MM.1S (cell line): ENCODE measurements around the gene PRF1.

Experiments
- DNase-seq: peaks from one replicate; pipeline ENCODE4 v3.0.0-alpha.2; 2015
- H2AFZ ChIP-seq: fragments of 300-600 bp; sonication (generic); 2 replicates; pipeline ENCODE4 v1.6.0; 2016; ENCODE audit warnings: antibody characterized with exemption, low read length
- H3F3A ChIP-seq: fragments of 300-600 bp; sonication (generic); 2 replicates; pipeline ENCODE4 v1.6.1; 2016; ENCODE audit warnings: mild to moderate bottlenecking, antibody characterized with exemption, low read length, moderate library complexity, mixed read lengths; ENCODE audit not compliant: insufficient read depth
- H3K27ac ChIP-seq: fragments of 300-600 bp; sonication (generic); 2 replicates; pipeline ENCODE4 v1.5.1; 2016; ENCODE audit warnings: mild to moderate bottlenecking, low read length
- H3K27me3 ChIP-seq: fragments of 300-600 bp; sonication (generic); replicated peaks from 2 replicates; pipeline ENCODE4 v1.6.0; 2016; ENCODE audit warnings: low read length; ENCODE audit not compliant: insufficient read depth
- H3K36me3 ChIP-seq: fragments of 300-600 bp; sonication (generic); replicated peaks from 2 replicates; pipeline ENCODE4 v1.6.1; 2016; ENCODE audit warnings: mild to moderate bottlenecking, low read length, mixed read lengths; ENCODE audit not compliant: insufficient read depth
- H3K4me1 ChIP-seq: fragments of 300-600 bp; sonication (generic); 2 replicates; pipeline ENCODE4 v1.6.1; 2016; ENCODE audit warnings: low read length, mixed read lengths
- H3K4me2 ChIP-seq: fragments of 300-600 bp; sonication (generic); 2 replicates; pipeline ENCODE4 v1.6.0; 2016; ENCODE audit warnings: low read depth, low read length
- H3K4me3 ChIP-seq: fragments of 300-600 bp; sonication (generic); 2 replicates; pipeline ENCODE4 v1.5.1; 2016; ENCODE audit warnings: low read length, mixed read lengths
- H3K79me2 ChIP-seq: fragments of 300-600 bp; sonication (generic); 2 replicates; pipeline ENCODE4 v1.6.1; 2016; ENCODE audit warnings: mixed run types, low read length, mixed read lengths
- H3K9ac ChIP-seq: fragments of 300-600 bp; sonication (generic); 2 replicates; pipeline ENCODE4 v1.6.1; 2016; ENCODE audit warnings: low read length, mixed read lengths
- H3K9me2 ChIP-seq: fragments of 300-600 bp; sonication (generic); replicated peaks from 2 replicates; pipeline ENCODE4 v1.6.1; 2016; ENCODE audit warnings: mild to moderate bottlenecking, low read length, mixed read lengths; ENCODE audit not compliant: insufficient read depth
- H3K9me3 ChIP-seq: fragments of 300-600 bp; sonication (generic); replicated peaks from 2 replicates; pipeline ENCODE4 v1.6.1; 2016; ENCODE audit warnings: mild to moderate bottlenecking, low read length, mixed read lengths; ENCODE audit not compliant: insufficient read depth
- H4K20me1 ChIP-seq: fragments of 300-600 bp; sonication (generic); 2 replicates; pipeline ENCODE4 v1.6.1; 2016; ENCODE audit warnings: mild to moderate bottlenecking, low read length, moderate library complexity, mixed read lengths; ENCODE audit not compliant: insufficient read depth
- EZH2 ChIP-seq: fragments of 300-600 bp; sonication (generic); optimal IDR thresholded peaks from 2 replicates; pipeline ENCODE3; 2017; ENCODE audit warnings: low read depth, mild to moderate bottlenecking, antibody characterized with exemption, low read length, mixed read lengths
- EZH2phosphoT487 ChIP-seq: fragments of 300-600 bp; sonication (generic); IDR thresholded peaks from 2 replicates; pipeline ENCODE4 v1.6.1; 2018; ENCODE audit warnings: antibody characterized with exemption, low read length
- TF ChIP-seq, protein P1 (sequence below): fragments of 300-600 bp; sonication (generic); IDR thresholded peaks from 2 replicates; pipeline ENCODE4 v1.5.1; 2016; ENCODE audit warnings: antibody characterized with exemption, low read length, mixed read lengths

The PRF1 gene

DNA sequence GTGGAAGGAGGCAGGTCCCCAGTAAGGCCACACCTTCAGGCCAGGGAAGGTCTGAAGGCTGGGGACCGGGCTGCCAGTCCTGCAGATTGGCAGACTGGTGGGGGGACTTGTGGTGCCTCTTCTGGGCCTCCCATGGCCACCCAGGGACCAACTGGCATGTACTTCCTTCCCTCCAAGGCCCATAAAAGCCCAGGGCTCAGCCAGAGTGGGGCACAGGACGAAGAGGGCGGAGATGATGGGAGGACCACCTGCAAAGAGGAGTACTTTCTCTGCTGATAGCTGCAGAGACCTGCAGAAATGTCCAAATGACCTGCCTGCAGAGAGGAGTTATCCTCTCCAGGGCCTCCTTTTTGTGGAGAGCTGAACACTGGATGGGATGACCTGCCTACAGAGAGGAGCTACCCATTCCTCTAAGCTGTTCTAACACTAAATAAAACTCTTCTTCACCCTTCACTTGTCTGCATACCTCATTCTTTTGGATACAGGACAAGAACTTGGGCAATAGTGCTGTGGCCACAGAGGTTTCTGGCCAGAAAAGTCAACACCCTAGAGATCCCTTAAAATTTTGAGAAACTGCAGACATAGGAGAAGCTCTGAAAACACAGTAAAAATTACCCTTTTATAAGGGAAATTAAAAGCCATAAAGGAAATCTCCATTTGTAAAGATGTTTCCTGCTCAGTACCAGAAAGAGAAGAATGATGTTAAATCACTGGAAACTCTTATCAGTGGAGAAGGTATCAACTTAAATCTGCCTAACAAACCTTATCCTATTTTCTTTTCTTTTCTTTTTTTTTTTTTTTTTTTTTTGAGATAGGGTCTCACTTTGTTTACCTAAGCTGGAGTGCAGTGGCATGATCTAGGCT, 20.7 kb upstream of the PRF1 start:
- Histone ChIP-seq H3K27ac (no peak overlapping the region), H3K36me3 (no peaks in the 10 kb centered on the region)
- no peak for DNase-seq

DNA sequence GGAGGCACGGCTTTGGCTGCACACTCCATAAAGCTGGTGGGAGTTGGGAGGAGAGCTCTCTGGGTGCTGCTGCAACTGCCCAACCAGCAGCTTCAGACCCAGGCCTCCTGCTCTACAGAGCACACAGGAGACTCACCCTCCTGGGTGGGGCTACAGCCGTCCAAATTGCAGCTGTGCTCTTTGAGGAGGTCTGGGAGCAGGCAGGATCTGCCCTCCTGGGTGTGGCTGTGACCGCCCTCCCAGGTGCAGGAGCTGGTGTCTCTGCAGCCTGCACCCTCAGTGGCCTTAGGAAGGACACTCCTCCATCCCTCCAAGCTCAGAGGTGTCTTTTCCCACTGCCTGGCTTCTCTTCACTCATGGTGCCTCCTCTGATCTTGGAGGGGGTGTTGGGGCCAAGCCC, 20.0 kb upstream of the PRF1 start:
- Histone ChIP-seq H3K9me3 (no peaks in the 10 kb centered on the region), H3K4me3 (no peak overlapping the region), H3K4me2 (no peak overlapping the region), H3K9me2 (no peaks in the 10 kb centered on the region), H3K36me3 (no peaks in the 10 kb centered on the region), H3K9ac (no peak overlapping the region), H3K4me1 (no peaks in the 10 kb centered on the region), H4K20me1 (no peaks in the 10 kb centered on the region), H2AFZ (no peak overlapping the region), H3K79me2 (no peaks in the 10 kb centered on the region), H3K27ac (no peak overlapping the region), H3F3A (no peaks in the 10 kb centered on the region), H3K27me3 (no peaks in the 10 kb centered on the region)
- no peak for DNase-seq
- TF ChIP-seq EZH2phosphoT487 (no peak), EZH2 (no peak)
- TF ChIP-seq, protein P1, sequence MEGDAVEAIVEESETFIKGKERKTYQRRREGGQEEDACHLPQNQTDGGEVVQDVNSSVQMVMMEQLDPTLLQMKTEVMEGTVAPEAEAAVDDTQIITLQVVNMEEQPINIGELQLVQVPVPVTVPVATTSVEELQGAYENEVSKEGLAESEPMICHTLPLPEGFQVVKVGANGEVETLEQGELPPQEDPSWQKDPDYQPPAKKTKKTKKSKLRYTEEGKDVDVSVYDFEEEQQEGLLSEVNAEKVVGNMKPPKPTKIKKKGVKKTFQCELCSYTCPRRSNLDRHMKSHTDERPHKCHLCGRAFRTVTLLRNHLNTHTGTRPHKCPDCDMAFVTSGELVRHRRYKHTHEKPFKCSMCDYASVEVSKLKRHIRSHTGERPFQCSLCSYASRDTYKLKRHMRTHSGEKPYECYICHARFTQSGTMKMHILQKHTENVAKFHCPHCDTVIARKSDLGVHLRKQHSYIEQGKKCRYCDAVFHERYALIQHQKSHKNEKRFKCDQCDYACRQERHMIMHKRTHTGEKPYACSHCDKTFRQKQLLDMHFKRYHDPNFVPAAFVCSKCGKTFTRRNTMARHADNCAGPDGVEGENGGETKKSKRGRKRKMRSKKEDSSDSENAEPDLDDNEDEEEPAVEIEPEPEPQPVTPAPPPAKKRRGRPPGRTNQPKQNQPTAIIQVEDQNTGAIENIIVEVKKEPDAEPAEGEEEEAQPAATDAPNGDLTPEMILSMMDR = no peak

More for the DNA sequence above, 20.7 kb upstream of the PRF1 start:
- Histone ChIP-seq H3K79me2 (no peaks in the 10 kb centered on the region), H3K9me2 (no peaks in the 10 kb centered on the region), H3K4me1 (no peaks in the 10 kb centered on the region), H3K27me3 (no peaks in the 10 kb centered on the region), H3F3A (no peaks in the 10 kb centered on the region), H2AFZ (no peak overlapping the region), H3K9me3 (no peaks in the 10 kb centered on the region), H3K4me2 (no peak overlapping the region), H3K4me3 (no peak overlapping the region), H4K20me1 (no peaks in the 10 kb centered on the region), H3K9ac (no peak overlapping the region)
- TF ChIP-seq EZH2phosphoT487 = no peak
- TF ChIP-seq EZH2 = no peak
- TF ChIP-seq, protein P1 = no peak

DNA sequence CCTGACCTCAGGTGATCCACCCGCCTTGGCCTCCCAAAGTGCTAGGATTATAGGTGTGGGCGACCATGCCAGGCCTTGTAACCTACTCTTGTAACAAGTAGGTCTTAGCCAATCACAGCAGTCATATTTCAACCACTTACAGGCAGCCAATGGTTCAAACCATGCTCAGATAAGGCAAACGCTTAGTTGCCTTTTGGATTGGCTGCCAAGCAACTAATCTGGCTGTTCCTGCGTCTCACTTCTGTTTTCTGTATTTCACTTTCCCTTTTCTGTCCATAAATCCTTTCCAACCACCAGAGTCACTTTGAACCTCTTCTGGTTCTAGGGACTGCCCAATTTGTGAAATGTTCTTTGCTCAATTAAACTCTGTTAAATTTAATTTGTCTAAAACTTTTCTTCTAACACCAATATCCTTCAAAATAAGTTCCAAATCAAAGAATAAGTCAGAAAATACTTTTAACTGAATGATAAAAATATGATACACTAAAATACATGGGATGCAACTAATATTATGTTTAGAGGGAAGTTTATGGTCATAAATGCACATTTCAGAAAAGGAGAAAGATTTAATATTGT, 19.1 kb upstream of the PRF1 start:
- no peak for DNase-seq
- Histone ChIP-seq H3K9ac (no peak overlapping the region), H3K36me3 (no peaks in the 10 kb centered on the region), H3F3A (no peaks in the 10 kb centered on the region), H3K9me3 (no peaks in the 10 kb centered on the region), H2AFZ (no peak overlapping the region), H4K20me1 (no peaks in the 10 kb centered on the region), H3K4me3 (no peak overlapping the region), H3K4me1 (no peaks in the 10 kb centered on the region), H3K79me2 (no peaks in the 10 kb centered on the region), H3K9me2 (no peaks in the 10 kb centered on the region), H3K27ac (no peak overlapping the region), H3K4me2 (no peak overlapping the region), H3K27me3 (no peaks in the 10 kb centered on the region)
- TF ChIP-seq, protein P1 = no peak
- TF ChIP-seq EZH2 = no peak
- TF ChIP-seq EZH2phosphoT487 = no peak
